GM23338 (cell line): Measurements from ENCODE around the gene HNF1A. TPM values are rescaled to one million over a fixed set of nuclear protein-coding genes. Genes with fewer than 3 reads are reported as not detected.

Source experiments
- ATAC-seq: fragments of 200-7000 bp; cut with Tn5 transposase; 3 replicates; pipeline ENCODE4 v1.9.1; 2020
- DNase-seq: peaks from one replicate; pipeline ENCODE4 v3.0.0-alpha.2; 2015; ENCODE audit warnings: low spot score
- H2AFZ ChIP-seq: fragments of 200-600 bp; sonication (generic); 2 replicates; pipeline ENCODE4 v1.8.0; 2016; ENCODE audit warnings: antibody characterized with exemption, mild to moderate bottlenecking, moderate library complexity
- H3F3A ChIP-seq: fragments of 200-600 bp; sonication (generic); replicated peaks from 2 replicates; pipeline ENCODE4 v1.8.0; 2017; ENCODE audit warnings: antibody characterized with exemption, mixed run types, low read depth
- H3K27ac ChIP-seq: fragments of 200-600 bp; sonication (generic); 2 replicates; pipeline ENCODE4 v1.6.1; 2016; ENCODE audit warnings: low read depth
- H3K27me3 ChIP-seq: fragments of 200-600 bp; sonication (generic); 2 replicates; pipeline ENCODE4 v1.8.0; 2016; ENCODE audit warnings: mild to moderate bottlenecking, mixed run types, moderate library complexity; ENCODE audit not compliant: insufficient read depth
- H3K36me3 ChIP-seq: fragments of 200-600 bp; sonication (generic); 2 replicates; pipeline ENCODE4 v1.8.0; 2016; ENCODE audit warnings: mild to moderate bottlenecking; ENCODE audit not compliant: insufficient read depth
- H3K4me1 ChIP-seq: fragments of 200-600 bp; sonication (generic); 2 replicates; pipeline ENCODE4 v1.8.0; 2016; ENCODE audit warnings: mild to moderate bottlenecking, moderate library complexity; ENCODE audit not compliant: insufficient read depth
- H3K4me2 ChIP-seq: fragments of 200-600 bp; sonication (generic); 2 replicates; pipeline ENCODE4 v1.7.1; 2017; ENCODE audit warnings: mixed run types
- H3K4me3 ChIP-seq: fragments of 200-600 bp; sonication (generic); 2 replicates; pipeline ENCODE4 v1.6.1; 2016; ENCODE audit warnings: mixed run types
- H3K79me2 ChIP-seq: fragments of 200-600 bp; sonication (generic); replicated peaks from 2 replicates; pipeline ENCODE4 v1.8.0; 2017; ENCODE audit warnings: mild to moderate bottlenecking; ENCODE audit not compliant: insufficient read depth
- H3K9me2 ChIP-seq: fragments of 200-600 bp; sonication (generic); 2 replicates; pipeline ENCODE4 v1.8.0; 2017; ENCODE audit not compliant: insufficient read depth
- H4K20me1 ChIP-seq: fragments of 200-600 bp; sonication (generic); replicated peaks from 2 replicates; pipeline ENCODE4 v1.8.0; 2017; ENCODE audit warnings: mild to moderate bottlenecking; ENCODE audit not compliant: insufficient read depth
- H3K27ac Mint-ChIP-seq: 2 replicates; pipeline ENCODE4 v1.8.0; 2020; ENCODE audit warnings: inconsistent platforms, mild to moderate bottlenecking, moderate library complexity, mixed read lengths
- H3K27me3 Mint-ChIP-seq: 3 replicates; pipeline ENCODE4 v1.8.0; 2022; ENCODE audit warnings: low read depth, mild to moderate bottlenecking, moderate library complexity, mixed read lengths, inconsistent platforms; ENCODE audit not compliant: insufficient read depth, poor library complexity
- H3K36me3 Mint-ChIP-seq: 3 replicates; pipeline ENCODE4 v1.8.0; 2021; ENCODE audit warnings: low read depth, mild to moderate bottlenecking, inconsistent platforms, moderate library complexity, mixed read lengths
- H3K4me1 Mint-ChIP-seq: 3 replicates; pipeline ENCODE4 v1.8.0; 2020; ENCODE audit warnings: mild to moderate bottlenecking, inconsistent platforms, mixed read lengths
- H3K4me3 Mint-ChIP-seq: 3 replicates; pipeline ENCODE4 v1.8.0; 2021; ENCODE audit warnings: moderate library complexity, mild to moderate bottlenecking, inconsistent platforms, mixed read lengths
- H3K9me3 Mint-ChIP-seq: 3 replicates; pipeline ENCODE4 v1.8.0; 2020; ENCODE audit warnings: moderate library complexity, mild to moderate bottlenecking, inconsistent platforms, mixed read lengths
- CREB1 ChIP-seq: fragments of 250-450 bp; sonication (Bioruptor Pico); IDR thresholded peaks from 2 replicates; pipeline ENCODE4 v1.5.0; 2020; ENCODE audit warnings: low read depth, mild to moderate bottlenecking, moderate library complexity
- EZH2 ChIP-seq: fragments of 200-600 bp; sonication (generic); IDR thresholded peaks from one replicate; pipeline ENCODE4 v1.8.0; 2017; ENCODE audit warnings: antibody characterized with exemption, mild to moderate bottlenecking, low read depth; ENCODE audit not compliant: unreplicated experiment
- JUNB ChIP-seq: IDR thresholded peaks from one replicate; pipeline ENCODE4 v1.6.1; 2016; ENCODE audit warnings: antibody characterized with exemption; ENCODE audit not compliant: unreplicated experiment
- POLR2AphosphoS5 ChIP-seq: IDR thresholded peaks from 2 replicates; pipeline ENCODE4 v1.6.1; 2016; ENCODE audit warnings: antibody characterized with exemption, low read depth
- polyA plus RNA-seq: library from polyadenylated mRNA; unstranded; fragments of >200 nt; fragmentation: Nextera tagmentation; extraction: Ambion mirVana; gene quantifications from 2 replicates; pipeline ENCODE4 v1.2.1, GENCODE V29; 2016
- total RNA-seq: library from RNA; depleted of rRNA; stranded (reverse); fragments of >200 nt; shearing (Covaris generic); gene quantifications from 2 replicates; pipeline ENCODE4 v1.2.3, GENCODE V29; 2014
- TF ChIP-seq, protein P1 (sequence below): fragments of 250-450 bp; sonication (Bioruptor Pico); IDR thresholded peaks from 2 replicates; pipeline ENCODE4 v1.5.0; 2020; ENCODE audit warnings: mild to moderate bottlenecking, moderate library complexity
- TF ChIP-seq, protein P2 (sequence below): IDR thresholded peaks from one replicate; pipeline ENCODE4 v1.6.1; 2018; ENCODE audit warnings: antibody characterized with exemption; ENCODE audit not compliant: unreplicated experiment
- TF ChIP-seq, protein P3 (sequence below): IDR thresholded peaks from 2 replicates; pipeline ENCODE4 v1.6.1; 2016; ENCODE audit warnings: antibody characterized with exemption

HNF1A gene
- total and polyA plus RNA-seq, 2 experiments from 2014 or later = 0.11 TPM; not detected in 1

DNA sequence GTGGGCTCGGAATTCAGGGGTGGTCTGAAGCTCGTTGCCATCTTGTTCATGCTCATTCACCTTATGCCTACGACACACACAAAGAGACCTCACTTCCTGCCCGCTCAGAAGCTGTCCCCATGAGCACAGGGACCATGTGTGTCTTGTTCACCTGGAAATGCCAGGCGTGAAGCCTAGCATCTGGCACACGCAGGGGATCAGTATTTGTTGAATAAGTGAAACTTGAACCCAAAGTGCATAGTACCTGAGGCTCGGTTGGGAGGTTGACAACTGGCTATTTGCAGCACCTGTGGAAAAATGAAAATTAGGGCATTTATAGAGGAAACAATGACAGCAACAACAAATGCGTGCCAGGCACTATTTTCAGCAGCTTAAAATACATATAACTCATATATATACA is 32.5 kb downstream of the HNF1A start (continued):
- no peak for TF ChIP-seq JUNB

DNA sequence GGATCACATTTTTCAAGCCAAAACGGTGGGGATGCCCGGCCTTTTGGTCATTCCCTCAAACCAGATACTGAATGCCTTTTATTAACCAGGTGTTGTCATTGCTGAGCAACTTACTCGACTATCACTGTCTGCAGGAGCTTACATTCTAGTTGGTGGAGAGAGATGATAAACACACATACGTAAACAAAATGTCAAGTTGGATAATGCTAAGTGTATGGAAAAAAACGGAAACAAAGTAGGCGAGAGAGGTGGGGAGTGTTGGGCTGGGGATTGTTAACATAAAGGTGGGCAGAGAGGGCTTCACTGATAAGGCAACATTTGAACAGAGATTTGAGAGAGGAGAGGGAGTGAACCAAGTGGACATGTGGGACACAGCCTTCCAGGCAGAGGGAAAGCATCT is 33.5 kb downstream of the HNF1A start:
- Histone ChIP-seq H3K27me3 (no peaks in the 10 kb centered on the region), H3K36me3 (peaks cover 9% of the 10 kb centered on the region), H3K4me2 (no peak overlapping the region), H3K4me3 (no peak overlapping the region), H4K20me1 (peaks cover 11% of the 10 kb centered on the region), H3F3A (no peaks in the 10 kb centered on the region), H3K9me2 (no peaks in the 10 kb centered on the region; the same call in 1 of the 2 replicates), H3K27ac (no peak overlapping the region), H2AFZ (no peak overlapping the region), H3K4me1 (peaks cover 9% of the 10 kb centered on the region), H3K79me2 (peaks cover 28% of the 10 kb centered on the region)
- H3K9me3 Mint-ChIP-seq = no peaks in the 10 kb centered on the region
- H3K36me3 Mint-ChIP-seq = peaks cover 43% of the 10 kb centered on the region
- ATAC-seq (no peak), DNase-seq (no peak)
- peaks cover 2% of the 10 kb centered on the region for H3K27me3 Mint-ChIP-seq
- no peak overlapping the region for H3K27ac Mint-ChIP-seq
- no peak overlapping the region for H3K4me3 Mint-ChIP-seq
- peaks cover 7% of the 10 kb centered on the region; the same call in 2 of the 3 replicates for H3K4me1 Mint-ChIP-seq
- TF ChIP-seq POLR2AphosphoS5 (no peak), JUNB (no peak), EZH2 (no peak), CREB1 (CRISPR knock-in tag) (no peak)
- TF ChIP-seq, protein P1, sequence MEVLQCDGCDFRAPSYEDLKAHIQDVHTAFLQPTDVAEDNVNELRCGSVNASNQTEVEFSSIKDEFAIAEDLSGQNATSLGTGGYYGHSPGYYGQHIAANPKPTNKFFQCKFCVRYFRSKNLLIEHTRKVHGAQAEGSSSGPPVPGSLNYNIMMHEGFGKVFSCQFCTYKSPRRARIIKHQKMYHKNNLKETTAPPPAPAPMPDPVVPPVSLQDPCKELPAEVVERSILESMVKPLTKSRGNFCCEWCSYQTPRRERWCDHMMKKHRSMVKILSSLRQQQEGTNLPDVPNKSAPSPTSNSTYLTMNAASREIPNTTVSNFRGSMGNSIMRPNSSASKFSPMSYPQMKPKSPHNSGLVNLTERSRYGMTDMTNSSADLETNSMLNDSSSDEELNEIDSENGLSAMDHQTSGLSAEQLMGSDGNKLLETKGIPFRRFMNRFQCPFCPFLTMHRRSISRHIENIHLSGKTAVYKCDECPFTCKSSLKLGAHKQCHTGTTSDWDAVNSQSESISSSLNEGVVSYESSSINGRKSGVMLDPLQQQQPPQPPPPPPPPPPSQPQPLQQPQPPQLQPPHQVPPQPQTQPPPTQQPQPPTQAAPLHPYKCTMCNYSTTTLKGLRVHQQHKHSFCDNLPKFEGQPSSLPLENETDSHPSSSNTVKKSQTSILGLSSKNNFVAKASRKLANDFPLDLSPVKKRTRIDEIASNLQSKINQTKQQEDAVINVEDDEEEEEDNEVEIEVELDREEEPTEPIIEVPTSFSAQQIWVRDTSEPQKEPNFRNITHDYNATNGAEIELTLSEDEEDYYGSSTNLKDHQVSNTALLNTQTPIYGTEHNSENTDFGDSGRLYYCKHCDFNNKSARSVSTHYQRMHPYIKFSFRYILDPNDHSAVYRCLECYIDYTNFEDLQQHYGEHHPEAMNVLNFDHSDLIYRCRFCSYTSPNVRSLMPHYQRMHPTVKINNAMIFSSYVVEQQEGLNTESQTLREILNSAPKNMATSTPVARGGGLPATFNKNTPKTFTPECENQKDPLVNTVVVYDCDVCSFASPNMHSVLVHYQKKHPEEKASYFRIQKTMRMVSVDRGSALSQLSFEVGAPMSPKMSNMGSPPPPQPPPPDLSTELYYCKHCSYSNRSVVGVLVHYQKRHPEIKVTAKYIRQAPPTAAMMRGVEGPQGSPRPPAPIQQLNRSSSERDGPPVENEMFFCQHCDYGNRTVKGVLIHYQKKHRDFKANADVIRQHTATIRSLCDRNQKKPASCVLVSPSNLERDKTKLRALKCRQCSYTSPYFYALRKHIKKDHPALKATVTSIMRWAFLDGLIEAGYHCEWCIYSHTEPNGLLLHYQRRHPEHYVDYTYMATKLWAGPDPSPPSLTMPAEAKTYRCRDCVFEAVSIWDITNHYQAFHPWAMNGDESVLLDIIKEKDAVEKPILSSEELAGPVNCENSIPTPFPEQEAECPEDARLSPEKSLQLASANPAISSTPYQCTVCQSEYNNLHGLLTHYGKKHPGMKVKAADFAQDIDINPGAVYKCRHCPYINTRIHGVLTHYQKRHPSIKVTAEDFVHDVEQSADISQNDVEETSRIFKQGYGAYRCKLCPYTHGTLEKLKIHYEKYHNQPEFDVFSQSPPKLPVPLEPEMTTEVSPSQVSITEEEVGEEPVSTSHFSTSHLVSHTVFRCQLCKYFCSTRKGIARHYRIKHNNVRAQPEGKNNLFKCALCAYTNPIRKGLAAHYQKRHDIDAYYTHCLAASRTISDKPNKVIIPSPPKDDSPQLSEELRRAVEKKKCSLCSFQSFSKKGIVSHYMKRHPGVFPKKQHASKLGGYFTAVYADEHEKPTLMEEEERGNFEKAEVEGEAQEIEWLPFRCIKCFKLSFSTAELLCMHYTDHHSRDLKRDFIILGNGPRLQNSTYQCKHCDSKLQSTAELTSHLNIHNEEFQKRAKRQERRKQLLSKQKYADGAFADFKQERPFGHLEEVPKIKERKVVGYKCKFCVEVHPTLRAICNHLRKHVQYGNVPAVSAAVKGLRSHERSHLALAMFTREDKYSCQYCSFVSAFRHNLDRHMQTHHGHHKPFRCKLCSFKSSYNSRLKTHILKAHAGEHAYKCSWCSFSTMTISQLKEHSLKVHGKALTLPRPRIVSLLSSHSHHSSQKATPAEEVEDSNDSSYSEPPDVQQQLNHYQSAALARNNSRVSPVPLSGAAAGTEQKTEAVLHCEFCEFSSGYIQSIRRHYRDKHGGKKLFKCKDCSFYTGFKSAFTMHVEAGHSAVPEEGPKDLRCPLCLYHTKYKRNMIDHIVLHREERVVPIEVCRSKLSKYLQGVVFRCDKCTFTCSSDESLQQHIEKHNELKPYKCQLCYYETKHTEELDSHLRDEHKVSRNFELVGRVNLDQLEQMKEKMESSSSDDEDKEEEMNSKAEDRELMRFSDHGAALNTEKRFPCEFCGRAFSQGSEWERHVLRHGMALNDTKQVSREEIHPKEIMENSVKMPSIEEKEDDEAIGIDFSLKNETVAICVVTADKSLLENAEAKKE (CRISPR knock-in tag) = no peak
- TF ChIP-seq, protein P2, sequence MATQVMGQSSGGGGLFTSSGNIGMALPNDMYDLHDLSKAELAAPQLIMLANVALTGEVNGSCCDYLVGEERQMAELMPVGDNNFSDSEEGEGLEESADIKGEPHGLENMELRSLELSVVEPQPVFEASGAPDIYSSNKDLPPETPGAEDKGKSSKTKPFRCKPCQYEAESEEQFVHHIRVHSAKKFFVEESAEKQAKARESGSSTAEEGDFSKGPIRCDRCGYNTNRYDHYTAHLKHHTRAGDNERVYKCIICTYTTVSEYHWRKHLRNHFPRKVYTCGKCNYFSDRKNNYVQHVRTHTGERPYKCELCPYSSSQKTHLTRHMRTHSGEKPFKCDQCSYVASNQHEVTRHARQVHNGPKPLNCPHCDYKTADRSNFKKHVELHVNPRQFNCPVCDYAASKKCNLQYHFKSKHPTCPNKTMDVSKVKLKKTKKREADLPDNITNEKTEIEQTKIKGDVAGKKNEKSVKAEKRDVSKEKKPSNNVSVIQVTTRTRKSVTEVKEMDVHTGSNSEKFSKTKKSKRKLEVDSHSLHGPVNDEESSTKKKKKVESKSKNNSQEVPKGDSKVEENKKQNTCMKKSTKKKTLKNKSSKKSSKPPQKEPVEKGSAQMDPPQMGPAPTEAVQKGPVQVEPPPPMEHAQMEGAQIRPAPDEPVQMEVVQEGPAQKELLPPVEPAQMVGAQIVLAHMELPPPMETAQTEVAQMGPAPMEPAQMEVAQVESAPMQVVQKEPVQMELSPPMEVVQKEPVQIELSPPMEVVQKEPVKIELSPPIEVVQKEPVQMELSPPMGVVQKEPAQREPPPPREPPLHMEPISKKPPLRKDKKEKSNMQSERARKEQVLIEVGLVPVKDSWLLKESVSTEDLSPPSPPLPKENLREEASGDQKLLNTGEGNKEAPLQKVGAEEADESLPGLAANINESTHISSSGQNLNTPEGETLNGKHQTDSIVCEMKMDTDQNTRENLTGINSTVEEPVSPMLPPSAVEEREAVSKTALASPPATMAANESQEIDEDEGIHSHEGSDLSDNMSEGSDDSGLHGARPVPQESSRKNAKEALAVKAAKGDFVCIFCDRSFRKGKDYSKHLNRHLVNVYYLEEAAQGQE = no peak
- TF ChIP-seq, protein P3, sequence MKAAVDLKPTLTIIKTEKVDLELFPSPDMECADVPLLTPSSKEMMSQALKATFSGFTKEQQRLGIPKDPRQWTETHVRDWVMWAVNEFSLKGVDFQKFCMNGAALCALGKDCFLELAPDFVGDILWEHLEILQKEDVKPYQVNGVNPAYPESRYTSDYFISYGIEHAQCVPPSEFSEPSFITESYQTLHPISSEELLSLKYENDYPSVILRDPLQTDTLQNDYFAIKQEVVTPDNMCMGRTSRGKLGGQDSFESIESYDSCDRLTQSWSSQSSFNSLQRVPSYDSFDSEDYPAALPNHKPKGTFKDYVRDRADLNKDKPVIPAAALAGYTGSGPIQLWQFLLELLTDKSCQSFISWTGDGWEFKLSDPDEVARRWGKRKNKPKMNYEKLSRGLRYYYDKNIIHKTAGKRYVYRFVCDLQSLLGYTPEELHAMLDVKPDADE = no peak
